H9 (cell line): ENCODE results near the gene CWC27. TPM values are rescaled to one million over a fixed set of nuclear protein-coding genes. Genes with fewer than 3 reads are reported as not detected.

Experiments
- DNase-seq: peaks from one replicate; pipeline ENCODE4 v3.0.0-alpha.2; 2017
- H2AFZ ChIP-seq: one replicate; pipeline ENCODE4 v1.6.1; 2013; ENCODE audit warnings: mild to moderate bottlenecking, low read length, control low read depth, moderate library complexity
- H2AK5ac ChIP-seq: 2 replicates; pipeline ENCODE4 v1.6.1; 2013; ENCODE audit warnings: low read length, control low read depth, mixed read lengths; ENCODE audit not compliant: insufficient read length
- H2BK120ac ChIP-seq: one replicate; pipeline ENCODE4 v1.6.1; 2013; ENCODE audit warnings: low read depth, mild to moderate bottlenecking, low read length, control low read depth, inconsistent platforms; ENCODE audit not compliant: poor library complexity, severe bottlenecking
- H2BK12ac ChIP-seq: 2 replicates; pipeline ENCODE4 v1.6.1; 2013; ENCODE audit warnings: low read length, control low read depth, mixed read lengths, low read depth; ENCODE audit not compliant: insufficient read length
- H2BK15ac ChIP-seq: 2 replicates; pipeline ENCODE4 v1.6.1; 2013; ENCODE audit warnings: low read depth, low read length, control low read depth
- H2BK20ac ChIP-seq: one replicate; pipeline ENCODE4 v1.6.1; 2013; ENCODE audit warnings: low read depth, mild to moderate bottlenecking, low read length, control low read depth, inconsistent platforms; ENCODE audit not compliant: poor library complexity, severe bottlenecking
- H2BK5ac ChIP-seq: 2 replicates; pipeline ENCODE4 v1.6.1; 2013; ENCODE audit warnings: low read length, control low read depth, mixed read lengths; ENCODE audit not compliant: insufficient read length
- H3K14ac ChIP-seq: 2 replicates; pipeline ENCODE4 v1.6.1; 2013; ENCODE audit warnings: low read length, control low read depth; ENCODE audit not compliant: insufficient read depth
- H3K18ac ChIP-seq: 2 replicates; pipeline ENCODE4 v1.6.1; 2013; ENCODE audit warnings: low read depth, mild to moderate bottlenecking, mixed read lengths, low read length, control low read depth; ENCODE audit not compliant: insufficient read length
- H3K23ac ChIP-seq: 2 replicates; pipeline ENCODE4 v1.6.1; 2013; ENCODE audit warnings: low read length, control low read depth, mixed read lengths, low read depth; ENCODE audit not compliant: insufficient read length
- H3K23me2 ChIP-seq: 2 replicates; pipeline ENCODE4 v1.6.1; 2013; ENCODE audit warnings: low read depth, mild to moderate bottlenecking, mixed read lengths, low read length, control low read depth; ENCODE audit not compliant: insufficient read length, poor library complexity, severe bottlenecking
- H3K27ac ChIP-seq: 2 replicates; pipeline ENCODE4 v1.5.1; 2013; ENCODE audit warnings: low read length, control low read depth, mixed read lengths, low read depth; ENCODE audit not compliant: insufficient read length
- H3K27me3 ChIP-seq: 2 replicates; pipeline ENCODE4 v1.6.1; 2013; ENCODE audit warnings: low read length, control low read depth, inconsistent platforms; ENCODE audit not compliant: insufficient read depth
- H3K4ac ChIP-seq: 2 replicates; pipeline ENCODE4 v1.6.1; 2013; ENCODE audit warnings: low read depth, mild to moderate bottlenecking, control low read depth, inconsistent platforms, low read length, moderate library complexity
- H3K4me1 ChIP-seq: 2 replicates; pipeline ENCODE4 v1.6.1; 2013; ENCODE audit warnings: low read length, control low read depth, inconsistent platforms; ENCODE audit not compliant: insufficient read depth
- H3K4me2 ChIP-seq: 2 replicates; pipeline ENCODE4 v1.6.1; 2013; ENCODE audit warnings: low read length, control low read depth, mixed read lengths; ENCODE audit not compliant: insufficient read length, insufficient read depth
- H3K56ac ChIP-seq: 2 replicates; pipeline ENCODE4 v1.6.1; 2013; ENCODE audit warnings: low read depth, mild to moderate bottlenecking, mixed read lengths, low read length, control low read depth; ENCODE audit not compliant: insufficient read length
- H3K79me1 ChIP-seq: 2 replicates; pipeline ENCODE4 v1.6.1; 2013; ENCODE audit warnings: low read depth, mild to moderate bottlenecking, moderate library complexity, low read length, control low read depth, inconsistent platforms; ENCODE audit not compliant: insufficient read depth, poor library complexity, severe bottlenecking
- H3K79me2 ChIP-seq: 2 replicates; pipeline ENCODE4 v1.6.1; 2013; ENCODE audit warnings: low read length, control low read depth, inconsistent platforms; ENCODE audit not compliant: insufficient read depth
- H3K9ac ChIP-seq: 2 replicates; pipeline ENCODE4 v1.6.1; 2013; ENCODE audit warnings: low read length, control low read depth, mixed read lengths; ENCODE audit not compliant: insufficient read length; ENCODE audit errors: extremely low read depth
- H3K9me3 ChIP-seq: one replicate; pipeline ENCODE4 v1.6.1; 2013; ENCODE audit warnings: low read depth, low read length, inconsistent platforms; ENCODE audit not compliant: control insufficient read depth
- H3T11ph ChIP-seq: one replicate; pipeline ENCODE4 v1.6.1; 2013; ENCODE audit warnings: mild to moderate bottlenecking, low read length, control low read depth, inconsistent platforms
- H4K20me1 ChIP-seq: one replicate; pipeline ENCODE4 v1.6.1; 2013; ENCODE audit not compliant: control insufficient read depth, insufficient read length, insufficient read depth
- H4K5ac ChIP-seq: 2 replicates; pipeline ENCODE4 v1.6.1; 2013; ENCODE audit warnings: low read depth, mild to moderate bottlenecking, mixed read lengths, low read length, control low read depth; ENCODE audit not compliant: insufficient read length
- H4K8ac ChIP-seq: replicated peaks from 2 replicates; pipeline ENCODE4 v1.6.1; 2013; ENCODE audit warnings: low read length, control low read depth, mixed read lengths, low read depth; ENCODE audit not compliant: insufficient read length
- H4K91ac ChIP-seq: 2 replicates; pipeline ENCODE4 v1.6.1; 2013; ENCODE audit warnings: low read depth, mild to moderate bottlenecking, moderate library complexity, mixed read lengths, low read length, control low read depth; ENCODE audit not compliant: insufficient read length
- H3K27ac Mint-ChIP-seq, 3 experiments: 2 replicates in 2 of 3; 3 replicates in 1 of 3; pipeline ENCODE4 v1.8.0; 2020 to 2021; ENCODE audit warnings: mixed read lengths in 3 of 3, mild to moderate bottlenecking in 1 of 3, moderate library complexity in 1 of 3
- H3K27me3 Mint-ChIP-seq: 2 replicates; pipeline ENCODE4 v1.8.0; 2021; ENCODE audit warnings: low read depth, mild to moderate bottlenecking, moderate library complexity, mixed read lengths
- H3K36me3 Mint-ChIP-seq, 3 experiments: 2 replicates in 2 of 3; 3 replicates in 1 of 3; pipeline ENCODE4 v1.8.0; 2020 to 2021; ENCODE audit warnings: low read depth in 3 of 3, mixed read lengths in 3 of 3; ENCODE audit not compliant: insufficient read depth in 1 of 3
- H3K4me1 Mint-ChIP-seq, 2 experiments: 2 replicates each; pipeline ENCODE4 v1.8.0; 2020; ENCODE audit warnings: mixed read lengths in 2 of 2
- H3K4me3 Mint-ChIP-seq, 2 experiments: 2 replicates in 1 of 2; 3 replicates in 1 of 2; pipeline ENCODE4 v1.8.0; 2020 to 2021; ENCODE audit warnings: mild to moderate bottlenecking in 2 of 2, mixed read lengths in 2 of 2, moderate library complexity in 1 of 2
- H3K9me3 Mint-ChIP-seq, 2 experiments: 2 replicates in 1 of 2; 3 replicates in 1 of 2; pipeline ENCODE4 v1.8.0; 2020; ENCODE audit warnings: mild to moderate bottlenecking in 2 of 2, mixed read lengths in 2 of 2, moderate library complexity in 1 of 2
- WGBS: extraction: QIAGEN DNeasy Blood & Tissue Kit; methylation state at CpG from one replicate; pipeline ENCODE4 v1.1.7; 2013; ENCODE audit warnings: missing lambda C conversion rate, low lambda C conversion rate, mixed read lengths; ENCODE audit not compliant: insufficient read length; ENCODE audit errors: extremely low coverage; 5-methylcytosine and 5-hydroxymethylcytosine counted together
- total RNA-seq: library from RNA; stranded (reverse); gene quantifications from 2 replicates; pipeline ENCODE4 v1.2.1, GENCODE V29; 2021
- TF ChIP-seq, protein P1 (sequence below): fragments of 200-600 bp; sonication (generic); conservative IDR thresholded peaks from 3 replicates; pipeline ENCODE4 v1.8.0; 2021; ENCODE audit warnings: antibody characterized with exemption, mild to moderate bottlenecking

Gene CWC27
- total RNA-seq, 1 experiment from 2014 or later = 41.9 TPM

DNA sequence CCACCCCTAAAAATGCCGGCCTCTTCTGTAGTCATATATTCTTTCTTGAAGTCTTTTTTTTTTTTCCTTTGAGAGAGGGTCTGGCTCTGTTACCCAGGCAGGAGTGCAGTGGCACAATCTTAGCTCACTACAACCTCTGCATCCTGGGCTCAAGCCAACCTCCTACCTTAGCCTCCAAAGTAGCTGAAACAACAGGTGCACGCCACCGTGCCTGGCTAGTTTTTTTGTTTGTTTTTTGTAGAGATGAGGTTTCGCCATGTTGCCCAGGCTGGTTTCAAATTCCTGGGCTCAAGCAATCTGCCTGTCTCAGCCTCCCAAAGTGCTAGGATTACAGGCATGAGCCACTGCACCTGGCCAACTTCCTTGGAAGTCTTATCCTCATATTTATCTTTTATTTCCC lies 19.3 kb upstream of the CWC27 start:
- H2BK20ac ChIP-seq = no peak overlapping the region
- no peak overlapping the region for H3K56ac ChIP-seq
- no peak for DNase-seq
- H3K4me3 Mint-ChIP-seq = no peak overlapping the region
- H3K27ac Mint-ChIP-seq = no peak overlapping the region; a peak in 1 of 7 replicates
- no peaks in the 10 kb centered on the region for H3K27me3 ChIP-seq
- no peaks in the 10 kb centered on the region for H3K23me2 ChIP-seq
- no peaks in the 10 kb centered on the region for H4K20me1 ChIP-seq
- peaks cover 12 to 21% (median 18%) of the 10 kb centered on the region in 3 experiments for H3K36me3 Mint-ChIP-seq
- no peak overlapping the region for H2BK15ac ChIP-seq
- H3K27me3 Mint-ChIP-seq = no peaks in the 10 kb centered on the region
- no peak overlapping the region for H2BK5ac ChIP-seq
- no peak overlapping the region for H4K91ac ChIP-seq
- TF ChIP-seq, protein P1, sequence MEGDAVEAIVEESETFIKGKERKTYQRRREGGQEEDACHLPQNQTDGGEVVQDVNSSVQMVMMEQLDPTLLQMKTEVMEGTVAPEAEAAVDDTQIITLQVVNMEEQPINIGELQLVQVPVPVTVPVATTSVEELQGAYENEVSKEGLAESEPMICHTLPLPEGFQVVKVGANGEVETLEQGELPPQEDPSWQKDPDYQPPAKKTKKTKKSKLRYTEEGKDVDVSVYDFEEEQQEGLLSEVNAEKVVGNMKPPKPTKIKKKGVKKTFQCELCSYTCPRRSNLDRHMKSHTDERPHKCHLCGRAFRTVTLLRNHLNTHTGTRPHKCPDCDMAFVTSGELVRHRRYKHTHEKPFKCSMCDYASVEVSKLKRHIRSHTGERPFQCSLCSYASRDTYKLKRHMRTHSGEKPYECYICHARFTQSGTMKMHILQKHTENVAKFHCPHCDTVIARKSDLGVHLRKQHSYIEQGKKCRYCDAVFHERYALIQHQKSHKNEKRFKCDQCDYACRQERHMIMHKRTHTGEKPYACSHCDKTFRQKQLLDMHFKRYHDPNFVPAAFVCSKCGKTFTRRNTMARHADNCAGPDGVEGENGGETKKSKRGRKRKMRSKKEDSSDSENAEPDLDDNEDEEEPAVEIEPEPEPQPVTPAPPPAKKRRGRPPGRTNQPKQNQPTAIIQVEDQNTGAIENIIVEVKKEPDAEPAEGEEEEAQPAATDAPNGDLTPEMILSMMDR = no peak
- H3K79me1 ChIP-seq = no peaks in the 10 kb centered on the region
- H3T11ph ChIP-seq = no peak overlapping the region
- H3K4me2 ChIP-seq = no peak overlapping the region
- no peak overlapping the region for H2BK12ac ChIP-seq
- no peak overlapping the region for H2AFZ ChIP-seq
- no peak overlapping the region for H3K14ac ChIP-seq
- no peak overlapping the region for H3K4ac ChIP-seq
- H4K5ac ChIP-seq = no peak overlapping the region
- H3K23ac ChIP-seq = no peak overlapping the region
- H3K4me1 Mint-ChIP-seq = peaks cover 5 to 13% of the 10 kb centered on the region in 2 experiments
- no peaks in the 10 kb centered on the region; the same call in 1 of the 2 replicates for H3K4me1 ChIP-seq
- no CpG with 5 or more reads among the region's 4 CpGs for WGBS
- H4K8ac ChIP-seq = no peak overlapping the region
- H3K9me3 Mint-ChIP-seq = no peaks in the 10 kb centered on the region
- no peak overlapping the region for H3K9ac ChIP-seq
- H3K18ac ChIP-seq = no peak overlapping the region
- no peak overlapping the region for H2BK120ac ChIP-seq
- no peak overlapping the region for H2AK5ac ChIP-seq
- H3K79me2 ChIP-seq = no peaks in the 10 kb centered on the region; the same call in 1 of the 2 replicates
- no peaks in the 10 kb centered on the region for H3K9me3 ChIP-seq
- H3K27ac ChIP-seq = no peak overlapping the region
